ENCODE results near the gene COG2. TPM values are rescaled to one million over a fixed set of nuclear protein-coding genes. Genes with fewer than 3 reads are reported as not detected.

Gene COG2
- total RNA-seq, 2 donors from 2014 or later, result 18.1 to 18.5 TPM

- no peak for DNase-seq (ENCODE audit: low spot score)
- intact Hi-C loops (cut with DNase I), result no loop called here
Observed at GRCh38 chr1:230621324-230622030, 20.8 kb upstream of the COG2 start.

GRCh38 chr1:230622151-230622550, 20.1 kb upstream of the COG2 start:
- intact Hi-C loops (cut with DNase I), result no loop called here
- DNase-seq (ENCODE audit: low spot score), result no peak

GRCh38 chr1:230624097-230624713, 18.1 kb upstream of the COG2 start:
- DNase-seq (ENCODE audit: low spot score), result no peak
- intact Hi-C loops (cut with DNase I), result no loop called here

GRCh38 chr1:230626232-230626631, 16.0 kb upstream of the COG2 start:
- intact Hi-C loops (cut with DNase I), result no loop called here
- DNase-seq (ENCODE audit: low spot score), result no peak

GRCh38 chr1:230627767-230628166, 14.5 kb upstream of the COG2 start:
- intact Hi-C loops (cut with DNase I), result no loop called here
- DNase-seq (ENCODE audit: low spot score), result no peak

GRCh38 chr1:230629511-230629910, 12.8 kb upstream of the COG2 start:
- DNase-seq (ENCODE audit: low spot score), result no peak
- intact Hi-C loops (cut with DNase I), result no loop called here

- no peak for DNase-seq (ENCODE audit: low spot score)
- intact Hi-C loops (cut with DNase I), result no loop called here
Observed at GRCh38 chr1:230631477-230631876, 10.8 kb upstream of the COG2 start.

- intact Hi-C loops (cut with DNase I), result no loop called here
- no peak for DNase-seq (ENCODE audit: low spot score)
Observed at GRCh38 chr1:230632273-230632873, 9.9 kb upstream of the COG2 start.

- no peak for DNase-seq (ENCODE audit: low spot score)
- intact Hi-C loops (cut with DNase I), result no loop called here
Observed at GRCh38 chr1:230633469-230633868, 8.8 kb upstream of the COG2 start.

- intact Hi-C loops (cut with DNase I), result no loop called here
- no peak for DNase-seq (ENCODE audit: low spot score)
Observed at GRCh38 chr1:230634384-230634783, 7.9 kb upstream of the COG2 start.

GRCh38 chr1:230636575-230637148, 5.6 kb upstream of the COG2 start:
- no peak for DNase-seq (ENCODE audit: low spot score)
- intact Hi-C loops (cut with DNase I), result no loop called here

GRCh38 chr1:230639714-230640209, 2.5 kb upstream of the COG2 start:
- intact Hi-C loops (cut with DNase I), result loop anchor here in 1 of 2 donors (5.0 kb wide), 1 partner anchor 133 kb away; no protein-coding TSS in a partner anchor
- no peak for DNase-seq (ENCODE audit: low spot score)

- intact Hi-C loops (cut with DNase I), result loop anchor here in 1 of 2 donors (5.0 kb wide), 1 partner anchor 131 kb away; no protein-coding TSS in a partner anchor
- no peak for DNase-seq (ENCODE audit: low spot score)
Observed at GRCh38 chr1:230641346-230641745, 935 bp upstream of the COG2 start.

- intact Hi-C loops (cut with DNase I), result loop anchor here in 1 of 2 donors (5.0 kb wide), 1 partner anchor 130 kb away; no protein-coding TSS in a partner anchor
- no peak for DNase-seq (ENCODE audit: low spot score)
Observed at GRCh38 chr1:230641900-230642262, 400 bp upstream of the COG2 start.

- intact Hi-C loops (cut with DNase I), result loop anchor here in 1 of 2 donors (5.0 kb wide), 1 partner anchor 128 kb away; no protein-coding TSS in a partner anchor
Observed at GRCh38 chr1:230643908-230644307, 1.6 kb downstream of the COG2 start.

GRCh38 chr1:230646710-230647302, 4.5 kb downstream of the COG2 start:
- DNase-seq (ENCODE audit: low spot score), result no peak
- intact Hi-C loops (cut with DNase I), result no loop called here

More at GRCh38 chr1:230643908-230644307, 1.6 kb downstream of the COG2 start:
- DNase-seq (ENCODE audit: low spot score), result no peak

- intact Hi-C loops (cut with DNase I), result no loop called here
- no peak for DNase-seq (ENCODE audit: low spot score)
Observed at GRCh38 chr1:230647321-230647720, 5.0 kb downstream of the COG2 start.

- intact Hi-C loops (cut with DNase I), result no loop called here
- no peak for DNase-seq (ENCODE audit: low spot score)
Observed at GRCh38 chr1:230648114-230648513, 5.8 kb downstream of the COG2 start.

GRCh38 chr1:230650300-230650699, 8.0 kb downstream of the COG2 start:
- no peak for DNase-seq (ENCODE audit: low spot score)
- intact Hi-C loops (cut with DNase I), result no loop called here

- intact Hi-C loops (cut with DNase I), result no loop called here
- no peak for DNase-seq (ENCODE audit: low spot score)
Observed at GRCh38 chr1:230651235-230651634, 9.0 kb downstream of the COG2 start.

Measured in posterior vena cava (tissue), 2 donors.